ENCODE data around the gene FCN1. TPM values are rescaled to one million over a fixed set of nuclear protein-coding genes. Genes with fewer than 3 reads are reported as not detected.

FCN1 gene
- total and polyA plus RNA-seq, 2 of the 8 experiments (the other 6 are each of a cell fraction or from before 2014, with no cell fraction given), result not detected

DNA sequence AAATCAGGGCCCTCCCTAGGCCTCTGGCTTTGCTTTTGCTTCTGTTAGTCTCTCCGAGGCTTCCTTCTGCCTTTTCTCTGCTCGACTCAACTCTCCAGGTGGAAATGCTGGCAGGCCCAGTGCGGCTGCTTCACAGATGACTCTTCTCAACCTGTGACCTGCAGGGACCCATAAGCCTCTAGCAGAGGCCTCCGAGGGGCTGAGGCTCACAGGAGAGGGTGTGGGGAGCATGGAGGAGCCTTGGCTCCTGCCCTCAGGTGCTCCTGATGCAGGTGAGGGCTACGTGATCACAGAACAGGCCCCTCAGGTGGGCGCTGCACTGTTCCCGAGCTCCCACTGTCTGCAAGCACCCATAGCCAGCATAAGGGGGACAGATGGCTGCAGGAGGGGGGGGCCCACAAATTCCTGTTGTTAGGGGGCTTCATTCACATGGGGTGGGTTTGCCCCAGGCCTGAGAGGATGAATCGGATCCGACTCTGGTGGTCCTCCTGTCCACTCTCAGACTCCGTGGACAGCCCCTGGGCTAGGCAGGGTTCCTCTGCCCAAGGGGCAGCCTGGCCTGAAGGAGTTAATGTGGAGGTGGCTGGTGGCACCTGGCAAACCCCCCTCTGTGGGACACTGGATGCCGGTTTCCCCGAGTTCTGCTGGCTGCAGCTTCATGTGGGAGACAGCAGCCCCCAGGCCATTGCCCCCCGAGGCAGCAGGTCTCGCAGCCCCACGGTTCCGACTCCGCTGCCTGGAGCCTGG, 48.0 kb downstream of the FCN1 start:
- H2AK5ac ChIP-seq (ENCODE audit: low read depth, low read length), result no peak overlapping the region
- H3K4me2 ChIP-seq (ENCODE audit: insufficient read depth in 1 of 2, low read depth in 2 of 2, low read length in 2 of 2), result no peak overlapping the region
- ChIA-PET CTCF (ENCODE audit: partially characterized antibody) (no interaction called here), POLR2A (ENCODE audit: partially characterized antibody) (no interaction called here)
- H3K23me2 ChIP-seq (ENCODE audit: low read depth, low read length), result no peaks in the 10 kb centered on the region
- H3K4ac ChIP-seq (replicated peaks; ENCODE audit: insufficient read length, low read depth, low read length), result no peak overlapping the region
- H3K56ac ChIP-seq (replicated peaks; ENCODE audit: insufficient read length, low read depth, low read length), result no peak overlapping the region
- H3K27me3 ChIP-seq (replicated peaks in 1 of 4; ENCODE audit: control insufficient read depth in 3 of 4, extremely low read depth in 1 of 4, insufficient read depth in 3 of 4, low read length in 3 of 4), result no peaks in the 10 kb centered on the region
- no peaks in the 10 kb centered on the region for H3K4me1 ChIP-seq (replicated peaks in 1 of 4; ENCODE audit: control insufficient read depth in 3 of 4, insufficient read depth in 4 of 4, low read length in 3 of 4)
- H3K4me3 ChIP-seq (ENCODE audit: extremely low read depth in 1 of 4, insufficient read depth in 2 of 4, low read depth in 3 of 4, low read length in 4 of 4), result no peak overlapping the region
- no peak overlapping the region for H2BK15ac ChIP-seq (ENCODE audit: low read length)
- H4K20me1 ChIP-seq (replicated peaks in 1 of 2; ENCODE audit: control insufficient read depth in 1 of 2, insufficient read depth in 2 of 2, low read length in 2 of 2), result no peaks in the 10 kb centered on the region
- H3K79me1 ChIP-seq (ENCODE audit: low read depth, low read length), result no peaks in the 10 kb centered on the region
- no peak overlapping the region for H3K14ac ChIP-seq (ENCODE audit: insufficient read length)
- H3K27ac ChIP-seq (ENCODE audit: low read depth, low read length), result no peak overlapping the region
- H2BK120ac ChIP-seq (replicated peaks; ENCODE audit: low read depth, low read length), result no peak overlapping the region
- no peak overlapping the region for H2BK5ac ChIP-seq (ENCODE audit: low read depth, low read length)
- 93% methylated on average over 14 of the region's 17 CpGs; no CpG with 5 or more reads in 1 of the 2 experiments for WGBS, 2 experiments (ENCODE audit: extremely low coverage in 1 of 2, insufficient coverage in 1 of 2, insufficient read length in 1 of 2, insufficient replicate concordance in 2 of 2, low coverage in 1 of 2, low lambda C conversion rate in 2 of 2, missing lambda C conversion rate in 1 of 2)
- no peaks in the 10 kb centered on the region; a peak in 1 of 4 replicates for H3K9me3 ChIP-seq (ENCODE audit: insufficient read depth in 2 of 2, low read depth in 1 of 2, low read length in 1 of 2)
- FAIRE-seq, result no peak
- H3K18ac ChIP-seq (ENCODE audit: extremely low read depth, low read length), result no peak overlapping the region
- H4K5ac ChIP-seq (ENCODE audit: insufficient read length, low read depth, low read length), result no peak overlapping the region
- no peak for DNase-seq (ENCODE audit: low read depth in 1 of 2, low spot score in 2 of 2)
- no peaks in the 10 kb centered on the region for H3K79me2 ChIP-seq (ENCODE audit: control insufficient read depth in 1 of 2, insufficient read depth in 2 of 2, low read length in 2 of 2)
- H3K9ac ChIP-seq (replicated peaks in 1 of 4; ENCODE audit: extremely low read depth in 1 of 4, low read depth in 3 of 4, low read length in 3 of 4), result no peak overlapping the region
- no peak overlapping the region for H2BK20ac ChIP-seq (ENCODE audit: low read length)
- H2BK12ac ChIP-seq (ENCODE audit: low read depth, low read length), result no peak overlapping the region
- no peak overlapping the region for H4K8ac ChIP-seq (ENCODE audit: extremely low read depth, insufficient read depth, low read length)
- H4K91ac ChIP-seq (replicated peaks; ENCODE audit: insufficient read length, low read length), result no peak overlapping the region
- H3K36me3 ChIP-seq (ENCODE audit: control insufficient read depth in 2 of 4, insufficient read depth in 4 of 4, low read length in 3 of 4), result no peaks in the 10 kb centered on the region
- H2AFZ ChIP-seq (ENCODE audit: low read length), result no peak overlapping the region
- H3K23ac ChIP-seq (ENCODE audit: insufficient read length), result no peak overlapping the region
- TF ChIP-seq EZH2 (IDR thresholded peaks at IDR 0.05; ENCODE audit: low read depth, low read length, severe bottlenecking) (no peak), BACH1 (IDR thresholded peaks at IDR 0.05; ENCODE audit: low read length) (no peak), POLR2AphosphoS5 (IDR thresholded peaks at IDR 0.05; ENCODE audit: low read depth, low read length) (no peak), RNF2 (IDR thresholded peaks at IDR 0.05; ENCODE audit: borderline replicate concordance, low read depth, low read length, missing control alignments, poor library complexity, severe bottlenecking) (no peak), JUND (IDR thresholded peaks at IDR 0.05; ENCODE audit: low read length) (no peak), MAFK (IDR thresholded peaks at IDR 0.05; ENCODE audit: low read depth, low read length) (no peak), POLR2A (IDR thresholded peaks at IDR 0.05; ENCODE audit: control extremely low read depth in 1 of 2, low read depth in 2 of 2, low read length in 2 of 2) (no peak), CBX8 (IDR thresholded peaks at IDR 0.05; ENCODE audit: borderline replicate concordance, low read depth, low read length) (no peak), EGR1 (IDR thresholded peaks at IDR 0.05; ENCODE audit: borderline replicate concordance, low read depth, low read length) (no peak), NRF1 (IDR thresholded peaks at IDR 0.05; ENCODE audit: low read depth, low read length) (no peak), PHF8 (conservative IDR thresholded peaks at IDR 0.05; ENCODE audit: low read depth, low read length) (no peak), CBX5 (IDR thresholded peaks at IDR 0.05; ENCODE audit: low read depth, low read length) (no peak)
- TF ChIP-seq, protein P1, sequence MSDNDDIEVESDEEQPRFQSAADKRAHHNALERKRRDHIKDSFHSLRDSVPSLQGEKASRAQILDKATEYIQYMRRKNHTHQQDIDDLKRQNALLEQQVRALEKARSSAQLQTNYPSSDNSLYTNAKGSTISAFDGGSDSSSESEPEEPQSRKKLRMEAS (IDR thresholded peaks at IDR 0.05), result no peak

Data from H1 (cell line).